Stimulated activated CD4-positive, alpha-beta T cell treated with anti-CD3 and anti-CD28 coated beads, Interleukin-15, amount 100 ng/mL, for 1 hour (primary cell): ENCODE results near the gene IGSF9.

Source experiments
- DNase-seq, 2 donors: peaks; one replicate each; pipeline ENCODE4 v3.0.0-alpha.2; 2020; ENCODE audit warnings: low read depth in 1 of 2, low spot score in 1 of 2

The IGSF9 gene

GRCh38 chr1:159945483-159946241 lies at the start of gene IGSF9:
Gene IGSF9 (minus strand): TSS chr1:159945613. CDS start chr1:159943454, 2,159 bp downstream.
- DNase-seq = peak; percentile 42 to 68

- no peak for DNase-seq
Observed at GRCh38 chr1:159994896-159995295, 49.5 kb upstream of the IGSF9 start.

- no peak for DNase-seq
Observed at GRCh38 chr1:159993911-159994310, 48.5 kb upstream of the IGSF9 start.

- no peak for DNase-seq
Observed at GRCh38 chr1:159992161-159992560, 46.7 kb upstream of the IGSF9 start.

GRCh38 chr1:159991513-159991912 lies 46.1 kb upstream of the IGSF9 start:
- DNase-seq = no peak

GRCh38 chr1:159990005-159990404 lies 44.6 kb upstream of the IGSF9 start:
- DNase-seq = no peak

GRCh38 chr1:159989581-159989980 lies 44.2 kb upstream of the IGSF9 start:
- DNase-seq = no peak

GRCh38 chr1:159988006-159988405 lies 42.6 kb upstream of the IGSF9 start:
- no peak for DNase-seq

- no peak for DNase-seq
Observed at GRCh38 chr1:159987186-159987585, 41.8 kb upstream of the IGSF9 start.

- DNase-seq = no peak
Observed at GRCh38 chr1:159986531-159986930, 41.1 kb upstream of the IGSF9 start.

GRCh38 chr1:159986093-159986492 lies 40.7 kb upstream of the IGSF9 start:
- no peak for DNase-seq

GRCh38 chr1:159985473-159985872 lies 40.1 kb upstream of the IGSF9 start:
- no peak for DNase-seq

GRCh38 chr1:159983681-159984080 lies 38.3 kb upstream of the IGSF9 start:
- no peak for DNase-seq

- DNase-seq = no peak
Observed at GRCh38 chr1:159982280-159982679, 36.9 kb upstream of the IGSF9 start.

GRCh38 chr1:159981351-159982055 lies 36.1 kb upstream of the IGSF9 start:
- no peak for DNase-seq

- no peak for DNase-seq
Observed at GRCh38 chr1:159980786-159981185, 35.4 kb upstream of the IGSF9 start.

- no peak for DNase-seq
Observed at GRCh38 chr1:159980076-159980475, 34.7 kb upstream of the IGSF9 start.

GRCh38 chr1:159979257-159979656 lies 33.8 kb upstream of the IGSF9 start:
- DNase-seq = no peak

- DNase-seq = no peak
Observed at GRCh38 chr1:159978107-159978398, 32.6 kb upstream of the IGSF9 start.

GRCh38 chr1:159977364-159978106 lies 32.1 kb upstream of the IGSF9 start:
- no peak for DNase-seq

GRCh38 chr1:159974350-159974965 lies 29.0 kb upstream of the IGSF9 start:
- DNase-seq = no peak
